Measurements from ENCODE around the gene GIT1.

DNA sequence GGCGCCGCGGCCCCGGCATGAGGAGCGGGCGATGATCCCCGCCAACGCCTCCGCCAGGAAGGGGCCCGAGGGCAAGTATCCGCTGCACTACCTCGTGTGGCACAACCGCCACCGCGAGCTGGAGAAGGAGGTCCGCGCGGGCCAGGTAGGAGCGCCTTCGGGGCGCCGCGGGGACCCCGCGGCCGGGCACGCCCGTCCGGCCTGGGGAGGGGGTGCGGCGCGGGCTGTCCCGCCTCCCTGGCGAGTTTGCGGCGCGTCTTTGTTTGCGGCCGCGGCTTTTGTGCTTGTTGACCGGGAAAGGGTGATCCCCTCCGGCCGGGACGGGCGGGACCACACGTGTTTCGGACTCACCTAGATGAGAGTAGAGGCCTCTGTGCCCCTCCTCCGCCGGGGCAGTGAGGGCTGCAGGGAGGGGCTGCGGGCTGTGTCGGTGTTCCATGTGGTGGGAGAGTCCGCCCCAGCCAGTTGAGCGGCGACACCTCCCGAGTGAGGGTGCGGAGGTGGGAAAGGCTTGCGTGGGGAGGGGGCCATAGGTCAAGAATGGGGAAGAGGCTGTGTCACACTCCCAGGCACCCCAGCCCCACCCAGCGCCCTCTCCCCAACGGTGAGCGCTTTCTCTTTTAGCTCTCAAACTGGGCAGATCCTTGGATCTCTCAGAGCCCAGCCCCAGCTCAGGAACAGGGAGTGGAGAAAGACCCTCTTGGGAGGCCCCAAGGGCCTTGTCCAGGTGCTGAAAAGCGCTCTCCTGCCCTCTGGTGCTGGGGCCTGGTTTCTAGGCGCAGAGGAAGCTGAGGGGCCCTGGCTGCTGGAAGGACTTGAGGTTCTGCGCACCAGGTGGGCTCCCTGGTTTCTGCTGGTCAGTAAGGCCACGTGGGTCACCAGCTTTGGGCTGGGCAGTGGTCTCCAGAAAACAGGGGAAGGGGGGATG, 4.4 kb upstream of the GIT1 start:
- TF ChIP-seq, protein P1, sequence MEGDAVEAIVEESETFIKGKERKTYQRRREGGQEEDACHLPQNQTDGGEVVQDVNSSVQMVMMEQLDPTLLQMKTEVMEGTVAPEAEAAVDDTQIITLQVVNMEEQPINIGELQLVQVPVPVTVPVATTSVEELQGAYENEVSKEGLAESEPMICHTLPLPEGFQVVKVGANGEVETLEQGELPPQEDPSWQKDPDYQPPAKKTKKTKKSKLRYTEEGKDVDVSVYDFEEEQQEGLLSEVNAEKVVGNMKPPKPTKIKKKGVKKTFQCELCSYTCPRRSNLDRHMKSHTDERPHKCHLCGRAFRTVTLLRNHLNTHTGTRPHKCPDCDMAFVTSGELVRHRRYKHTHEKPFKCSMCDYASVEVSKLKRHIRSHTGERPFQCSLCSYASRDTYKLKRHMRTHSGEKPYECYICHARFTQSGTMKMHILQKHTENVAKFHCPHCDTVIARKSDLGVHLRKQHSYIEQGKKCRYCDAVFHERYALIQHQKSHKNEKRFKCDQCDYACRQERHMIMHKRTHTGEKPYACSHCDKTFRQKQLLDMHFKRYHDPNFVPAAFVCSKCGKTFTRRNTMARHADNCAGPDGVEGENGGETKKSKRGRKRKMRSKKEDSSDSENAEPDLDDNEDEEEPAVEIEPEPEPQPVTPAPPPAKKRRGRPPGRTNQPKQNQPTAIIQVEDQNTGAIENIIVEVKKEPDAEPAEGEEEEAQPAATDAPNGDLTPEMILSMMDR (IDR thresholded peaks at IDR 0.05; ENCODE audit: low read depth, low read length, missing input control): no peak
- TF ChIP-seq, protein P2, sequence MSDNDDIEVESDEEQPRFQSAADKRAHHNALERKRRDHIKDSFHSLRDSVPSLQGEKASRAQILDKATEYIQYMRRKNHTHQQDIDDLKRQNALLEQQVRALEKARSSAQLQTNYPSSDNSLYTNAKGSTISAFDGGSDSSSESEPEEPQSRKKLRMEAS (IDR thresholded peaks at IDR 0.05): no peak
- TF ChIP-seq SP1 (IDR thresholded peaks at IDR 0.05): no peak
- no peak for TF ChIP-seq TAF1 (conservative IDR thresholded peaks at IDR 0.05)
- TF ChIP-seq YY1 (IDR thresholded peaks at IDR 0.05): no peak
- no peak for TF ChIP-seq EGR1 (IDR thresholded peaks at IDR 0.05; ENCODE audit: low read depth in 2 of 2)
- no peak for TF ChIP-seq RXRA (IDR thresholded peaks at IDR 0.05)
- TF ChIP-seq JUND (IDR thresholded peaks at IDR 0.05): no peak
- peak; percentile 11 to 25 for TF ChIP-seq RAD21 (IDR thresholded peaks at IDR 0.05)
